Neural cell (in vitro differentiated cells): ENCODE measurements around the gene SIK1. TPM values are rescaled to one million over a fixed set of nuclear protein-coding genes. Genes with fewer than 3 reads are reported as not detected.

Experiments
- H2AFZ ChIP-seq: fragments of 200-600, 300-800 bp; sonication (generic), shearing (Covaris generic); 2 replicates; pipeline ENCODE4 v1.6.0; 2014; ENCODE audit warnings: low read depth, mild to moderate bottlenecking, antibody characterized with exemption, low read length, moderate library complexity
- H3F3A ChIP-seq: fragments of 200-600 bp; shearing (Covaris generic); 2 replicates; pipeline ENCODE4 v1.6.1; 2016; ENCODE audit warnings: mild to moderate bottlenecking, moderate library complexity, mixed read lengths, antibody characterized with exemption, low read length; ENCODE audit not compliant: insufficient read depth, poor library complexity, severe bottlenecking
- H3K27ac ChIP-seq: fragments of 200-600, 300-800 bp; sonication (generic), shearing (Covaris generic); 2 replicates; pipeline ENCODE4 v1.5.1; 2014; ENCODE audit warnings: mild to moderate bottlenecking, low read length, moderate library complexity
- H3K27me3 ChIP-seq: fragments of 300-800, 200-600 bp; sonication (generic), shearing (Covaris generic); 2 replicates; pipeline ENCODE4 v1.6.0; 2014; ENCODE audit warnings: mild to moderate bottlenecking, low read depth, low read length, moderate library complexity; ENCODE audit not compliant: insufficient read depth
- H3K36me3 ChIP-seq: fragments of 300-800, 200-600 bp; sonication (generic), shearing (Covaris generic); 2 replicates; pipeline ENCODE4 v1.5.1; 2014; ENCODE audit warnings: mild to moderate bottlenecking, antibody characterized with exemption, low read length, moderate library complexity; ENCODE audit not compliant: insufficient read depth
- H3K4me2 ChIP-seq: fragments of 300-800, 200-600 bp; sonication (generic), shearing (Covaris generic); 2 replicates; pipeline ENCODE4 v1.6.0; 2014; ENCODE audit warnings: mild to moderate bottlenecking, low read length
- H3K4me3 ChIP-seq: fragments of 300-800, 200-600 bp; sonication (generic), shearing (Covaris generic); 2 replicates; pipeline ENCODE4 v1.5.1; 2014; ENCODE audit warnings: mild to moderate bottlenecking, low read length, moderate library complexity
- H3K79me2 ChIP-seq: fragments of 200-600 bp; shearing (Covaris generic); replicated peaks from 2 replicates; pipeline ENCODE4 v1.6.0; 2014; ENCODE audit warnings: mild to moderate bottlenecking, low read length, moderate library complexity; ENCODE audit not compliant: insufficient read depth
- H3K9ac ChIP-seq: fragments of 300-800, 200-600 bp; sonication (generic), shearing (Covaris generic); 2 replicates; pipeline ENCODE4 v1.6.1; 2016; ENCODE audit warnings: mild to moderate bottlenecking, low read length, mixed read lengths
- H3K9me2 ChIP-seq: fragments of 200-600 bp; shearing (Covaris generic); 2 replicates; pipeline ENCODE4 v1.6.1; 2016; ENCODE audit warnings: mild to moderate bottlenecking, low read length, mixed read lengths; ENCODE audit not compliant: insufficient read depth
- H3K9me3 ChIP-seq: fragments of 200-600, 300-800 bp; sonication (generic), shearing (Covaris generic); 2 replicates; pipeline ENCODE4 v1.6.1; 2016; ENCODE audit warnings: mild to moderate bottlenecking, mixed run types, low read length, moderate library complexity, mixed read lengths
- H4K20me1 ChIP-seq: fragments of 200-600 bp; shearing (Covaris generic); 2 replicates; pipeline ENCODE4 v1.6.1; 2016; ENCODE audit warnings: mild to moderate bottlenecking, mixed run types; ENCODE audit not compliant: insufficient read depth
- CTCF ChIP-seq: fragments of 450-650 bp; IDR thresholded peaks from 2 replicates; pipeline ENCODE4 v1.5.1; 2014; ENCODE audit warnings: antibody characterized with exemption, mild to moderate bottlenecking, moderate library complexity; ENCODE audit not compliant: poor library complexity, severe bottlenecking
- EP300 ChIP-seq: fragments of 450-650 bp; conservative IDR thresholded peaks from 2 replicates; pipeline ENCODE4 v1.6.1; 2014; ENCODE audit warnings: antibody characterized with exemption, mild to moderate bottlenecking, moderate library complexity; ENCODE audit not compliant: poor library complexity, severe bottlenecking
- EZH2 ChIP-seq: fragments of 200-600, 300-800 bp; shearing (Covaris generic), sonication (generic); IDR thresholded peaks from 2 replicates; pipeline ENCODE4 v1.6.1; 2014; ENCODE audit warnings: antibody characterized with exemption, low read length, borderline replicate concordance, mild to moderate bottlenecking; ENCODE audit not compliant: insufficient read depth, poor library complexity, severe bottlenecking
- MXI1 ChIP-seq: fragments of 450-650 bp; conservative IDR thresholded peaks from 2 replicates; pipeline ENCODE4 v1.6.1; 2014; ENCODE audit warnings: antibody characterized with exemption, mild to moderate bottlenecking; ENCODE audit not compliant: poor library complexity, severe bottlenecking
- POLR2AphosphoS5 ChIP-seq: IDR thresholded peaks from 2 replicates; pipeline ENCODE4 v1.6.1; 2012
- RAD21 ChIP-seq: fragments of 450-650 bp; conservative IDR thresholded peaks from 2 replicates; pipeline ENCODE4 v1.6.1; 2014; ENCODE audit warnings: antibody characterized with exemption, mild to moderate bottlenecking, moderate library complexity
- SMC3 ChIP-seq: fragments of 450-650 bp; conservative IDR thresholded peaks from 2 replicates; pipeline ENCODE4 v1.6.1; 2014; ENCODE audit warnings: antibody characterized with exemption, mild to moderate bottlenecking, moderate library complexity; ENCODE audit not compliant: poor library complexity
- TAF1 ChIP-seq: IDR thresholded peaks from 2 replicates; pipeline ENCODE4 v1.6.1; 2012; ENCODE audit warnings: low read depth
- polyA plus RNA-seq: library from polyadenylated mRNA; depleted of rRNA; stranded (reverse); fragments of >200 nt; gene quantifications from 2 replicates; pipeline ENCODE4 v1.2.3, GENCODE V29; 2014
- TF ChIP-seq, protein P1 (sequence below): IDR thresholded peaks from 2 replicates; pipeline ENCODE4 v1.6.1; 2012; ENCODE audit warnings: borderline replicate concordance

SIK1 gene
- polyA plus RNA-seq, 1 donor from 2014 or later: 2.6 TPM

DNA sequence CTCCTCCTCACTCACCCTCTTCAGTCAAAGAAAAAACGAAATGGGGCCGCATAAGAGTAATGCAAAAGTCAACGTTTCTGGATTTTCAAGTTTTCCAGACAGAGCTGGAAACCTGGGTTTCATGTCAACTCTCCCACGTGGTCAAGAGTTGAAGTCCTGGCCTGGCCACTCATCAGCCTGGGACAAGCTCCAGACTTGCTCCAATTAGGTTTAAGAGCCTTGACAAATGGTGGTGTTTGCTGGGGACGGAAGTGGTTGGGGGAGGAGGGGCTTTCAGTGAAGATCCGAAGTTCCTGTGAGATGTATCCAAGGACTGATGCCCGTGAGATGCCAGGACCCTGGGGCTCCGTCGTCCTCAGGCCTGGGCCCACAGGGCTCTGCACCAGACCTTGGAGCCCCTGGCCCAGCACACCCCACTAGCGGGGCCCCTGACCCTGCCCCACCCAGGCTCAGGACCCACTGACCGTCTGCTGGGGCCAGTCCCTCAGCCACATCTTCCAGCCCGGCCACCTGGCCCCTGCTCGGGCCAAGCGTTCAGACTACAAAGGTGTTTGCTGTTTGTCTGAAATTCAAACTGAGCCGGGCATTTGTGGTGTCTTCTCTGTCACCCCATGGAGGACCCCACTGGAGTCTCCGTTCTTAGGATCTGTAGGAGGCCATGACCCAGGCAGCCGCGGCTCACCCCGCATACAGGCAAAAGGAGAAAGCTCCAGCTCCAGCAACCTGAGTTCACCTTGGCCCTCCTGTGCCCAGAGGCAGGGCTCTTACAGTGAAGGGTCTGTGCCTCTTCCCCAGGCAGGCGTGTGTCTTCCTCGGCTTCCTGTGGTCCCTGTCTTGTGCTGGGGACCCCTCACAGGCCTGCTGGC, 53.3 kb downstream of the SIK1 start:
- no peak overlapping the region for H3K4me3 ChIP-seq
- H3K9me3 ChIP-seq: no peaks in the 10 kb centered on the region
- H3K79me2 ChIP-seq: no peaks in the 10 kb centered on the region
- H3K9me2 ChIP-seq: no peaks in the 10 kb centered on the region
- no peaks in the 10 kb centered on the region for H3K36me3 ChIP-seq
- H3K27ac ChIP-seq: no peak overlapping the region
- H3F3A ChIP-seq: no peaks in the 10 kb centered on the region
- H4K20me1 ChIP-seq: no peaks in the 10 kb centered on the region
- H3K27me3 ChIP-seq: no peaks in the 10 kb centered on the region
- no peak for TF ChIP-seq TAF1
- no peak for TF ChIP-seq RAD21
- TF ChIP-seq MXI1: no peak
- no peak for TF ChIP-seq CTCF
- TF ChIP-seq EZH2: no peak
- no peak for TF ChIP-seq EP300
- TF ChIP-seq POLR2AphosphoS5: no peak
- TF ChIP-seq, protein P1, sequence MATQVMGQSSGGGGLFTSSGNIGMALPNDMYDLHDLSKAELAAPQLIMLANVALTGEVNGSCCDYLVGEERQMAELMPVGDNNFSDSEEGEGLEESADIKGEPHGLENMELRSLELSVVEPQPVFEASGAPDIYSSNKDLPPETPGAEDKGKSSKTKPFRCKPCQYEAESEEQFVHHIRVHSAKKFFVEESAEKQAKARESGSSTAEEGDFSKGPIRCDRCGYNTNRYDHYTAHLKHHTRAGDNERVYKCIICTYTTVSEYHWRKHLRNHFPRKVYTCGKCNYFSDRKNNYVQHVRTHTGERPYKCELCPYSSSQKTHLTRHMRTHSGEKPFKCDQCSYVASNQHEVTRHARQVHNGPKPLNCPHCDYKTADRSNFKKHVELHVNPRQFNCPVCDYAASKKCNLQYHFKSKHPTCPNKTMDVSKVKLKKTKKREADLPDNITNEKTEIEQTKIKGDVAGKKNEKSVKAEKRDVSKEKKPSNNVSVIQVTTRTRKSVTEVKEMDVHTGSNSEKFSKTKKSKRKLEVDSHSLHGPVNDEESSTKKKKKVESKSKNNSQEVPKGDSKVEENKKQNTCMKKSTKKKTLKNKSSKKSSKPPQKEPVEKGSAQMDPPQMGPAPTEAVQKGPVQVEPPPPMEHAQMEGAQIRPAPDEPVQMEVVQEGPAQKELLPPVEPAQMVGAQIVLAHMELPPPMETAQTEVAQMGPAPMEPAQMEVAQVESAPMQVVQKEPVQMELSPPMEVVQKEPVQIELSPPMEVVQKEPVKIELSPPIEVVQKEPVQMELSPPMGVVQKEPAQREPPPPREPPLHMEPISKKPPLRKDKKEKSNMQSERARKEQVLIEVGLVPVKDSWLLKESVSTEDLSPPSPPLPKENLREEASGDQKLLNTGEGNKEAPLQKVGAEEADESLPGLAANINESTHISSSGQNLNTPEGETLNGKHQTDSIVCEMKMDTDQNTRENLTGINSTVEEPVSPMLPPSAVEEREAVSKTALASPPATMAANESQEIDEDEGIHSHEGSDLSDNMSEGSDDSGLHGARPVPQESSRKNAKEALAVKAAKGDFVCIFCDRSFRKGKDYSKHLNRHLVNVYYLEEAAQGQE: no peak
- TF ChIP-seq SMC3: no peak
- no peak overlapping the region for H2AFZ ChIP-seq
- no peak overlapping the region for H3K9ac ChIP-seq
- no peak overlapping the region for H3K4me2 ChIP-seq

- no peaks in the 10 kb centered on the region for H3K9me3 ChIP-seq
- no peaks in the 10 kb centered on the region for H3K9me2 ChIP-seq
- no peaks in the 10 kb centered on the region for H3K79me2 ChIP-seq
- H3F3A ChIP-seq: no peaks in the 10 kb centered on the region
- no peak overlapping the region for H3K9ac ChIP-seq
- TF ChIP-seq EZH2 (no peak), SMC3 (no peak), RAD21 (no peak)
- no peak overlapping the region for H3K27ac ChIP-seq
- H4K20me1 ChIP-seq: no peaks in the 10 kb centered on the region
- H3K36me3 ChIP-seq: no peaks in the 10 kb centered on the region
- no peak overlapping the region for H3K4me2 ChIP-seq
- no peak overlapping the region for H2AFZ ChIP-seq
- no peaks in the 10 kb centered on the region for H3K27me3 ChIP-seq
- no peak overlapping the region for H3K4me3 ChIP-seq
Measured at GRCh38 chr21:43372663-43373361, 54.1 kb downstream of the SIK1 start.
